ENCODE data around the gene OR2Z1.

- TF ChIP-seq CTCF (IDR thresholded peaks at IDR 0.05) = no peak
- no peak for TF ChIP-seq POLR2A (IDR thresholded peaks at IDR 0.05)
These were observed 34.9 kb upstream of the OR2Z1 start for GRCh38 chr19:8686549-8686948.
